K562 (cell line): ENCODE measurements around the gene C2orf81. TPM values are rescaled to one million over a fixed set of nuclear protein-coding genes. Genes with fewer than 3 reads are reported as not detected.
"Not testable (repeated sequence)": the region's sequence is repeated elsewhere in the genome, so short reads cannot be mapped to it uniquely, and the experiment has no call there.

ENCODE experiments used
- ATAC-seq: fragments of 200-7000 bp; cut with Tn5 transposase; 3 replicates; pipeline ENCODE4 v1.9.1; 2020; ENCODE audit warnings: moderate library complexity
- BruUV-seq: library from RNA; stranded (reverse); fragments of 400-500 nt; replicated peaks from 2 replicates; lab custom pipeline; 2021; lab: Mats Ljungman, UMichigan
- CTCF ChIA-PET: fragments of 300-600 bp; formaldehyde crosslinking; extraction: SDS; loops from one replicate; lab custom pipeline; 2021; ENCODE audit warnings: low intra/inter-chr PET ratio; lab: Yijun Ruan, JAX
- POLR2A ChIA-PET: fragments of 300-600, 350-650 bp; sonication (Branson Sonifier 250); formaldehyde crosslinking; extraction: SDS; loops from one replicate; lab custom pipeline; 2021; ENCODE audit warnings: antibody characterized with exemption, inconsistent platforms; lab: Yijun Ruan, JAX
- DNase-seq, 4 experiments: peaks; one replicate each; pipeline versions ENCODE4 v3.0.0 to v3.0.0-alpha.2; 2011 to 2018; ENCODE audit warnings: low spot score in 3 of 4, mixed read lengths in 3 of 4; ENCODE audit errors: extremely low read depth in 1 of 4
- FAIRE-seq: peaks from 2 replicates; lab custom pipeline; 2011; peaks lifted over from hg19 to GRCh38; lab: Jason Lieb, UNC
- H2AFZ ChIP-seq: 2 replicates; pipeline ENCODE4 v1.6.0; 2011; ENCODE audit warnings: low read depth, low read length, control low read depth, inconsistent platforms
- H3K27ac ChIP-seq: fragments of 200-600 bp; 3 replicates; pipeline ENCODE4 v1.8.0; 2011; ENCODE audit warnings: low read depth, mild to moderate bottlenecking, control low read depth, inconsistent platforms, low read length, moderate library complexity, mixed read lengths; ENCODE audit errors: extremely low read depth
- H3K27me3 ChIP-seq, 2 experiments: fragments of 300-600 bp in 1 of 2; 2 replicates in 1 of 2; 3 replicates in 1 of 2; pipeline versions ENCODE4 v1.6.0 to v1.8.0; 2011; ENCODE audit warnings: inconsistent platforms in 2 of 2, low read length in 2 of 2, mild to moderate bottlenecking in 1 of 2, mixed read lengths in 1 of 2, moderate library complexity in 1 of 2; ENCODE audit not compliant: control insufficient read depth in 2 of 2, insufficient read depth in 2 of 2
- H3K36me3 ChIP-seq: fragments of 300-600 bp; 3 replicates; pipeline ENCODE4 v1.8.0; 2011; ENCODE audit warnings: mild to moderate bottlenecking, low read length, inconsistent platforms; ENCODE audit not compliant: control insufficient read depth, insufficient read depth
- H3K4me1 ChIP-seq, 2 experiments: fragments of 200-600 bp in 1 of 2; replicated peaks in 1 of 2; 2 replicates in 1 of 2; 3 replicates in 1 of 2; pipeline versions ENCODE4 v1.5.1 to v1.8.0; 2011; ENCODE audit warnings: inconsistent platforms in 2 of 2, low read length in 2 of 2, mild to moderate bottlenecking in 1 of 2, mixed read lengths in 1 of 2, moderate library complexity in 1 of 2; ENCODE audit not compliant: control insufficient read depth in 2 of 2, insufficient read depth in 2 of 2
- H3K4me2 ChIP-seq: 2 replicates; pipeline ENCODE4 v1.6.1; 2011; ENCODE audit warnings: low read length, control low read depth, inconsistent platforms, mixed read lengths; ENCODE audit not compliant: insufficient read depth
- H3K4me3 ChIP-seq: fragments of 200-600 bp; sonication (generic), shearing (Covaris generic); 2 replicates; pipeline ENCODE4 v1.5.1; 2016; ENCODE audit warnings: control low read depth, inconsistent platforms
- H3K79me2 ChIP-seq: fragments of 200-600 bp; 3 replicates; pipeline ENCODE4 v1.8.0; 2011; ENCODE audit warnings: low read length, inconsistent platforms; ENCODE audit not compliant: control insufficient read depth, insufficient read depth
- H3K9ac ChIP-seq, 2 experiments: 2 replicates each; pipeline versions ENCODE4 v1.6.0 to v1.6.1; 2011; ENCODE audit warnings: low read depth in 2 of 2, low read length in 2 of 2, control low read depth in 1 of 2, inconsistent platforms in 1 of 2, mild to moderate bottlenecking in 1 of 2, mixed read lengths in 1 of 2; ENCODE audit not compliant: insufficient read depth in 1 of 2
- H3K9me1 ChIP-seq: one replicate; pipeline ENCODE4 v1.6.0; 2011; ENCODE audit warnings: inconsistent platforms, mild to moderate bottlenecking, low read length, moderate library complexity; ENCODE audit not compliant: control insufficient read depth, insufficient read depth
- H3K9me3 ChIP-seq: replicated peaks from 2 replicates; pipeline ENCODE4 v1.5.1; 2011; ENCODE audit warnings: low read depth, low read length, inconsistent platforms; ENCODE audit not compliant: control insufficient read depth, insufficient read depth
- H4K20me1 ChIP-seq: replicated peaks from 2 replicates; pipeline ENCODE4 v1.6.1; 2011; ENCODE audit warnings: low read length, inconsistent platforms, mixed read lengths; ENCODE audit not compliant: control insufficient read depth, insufficient read depth
- ADNP ChIP-seq: fragments of 200-800 bp; sonication (Bioruptor generic); IDR thresholded peaks from 2 replicates; pipeline ENCODE4 v1.6.1; 2016; ENCODE audit warnings: missing genetic modification characterization, missing compliant biosample characterization
- GATAD2A ChIP-seq: fragments of 450-650 bp; IDR thresholded peaks from 2 replicates; pipeline ENCODE4 v1.6.1; 2017
- LCOR ChIP-seq: sonication (generic); formaldehyde crosslinking; IDR thresholded peaks from 2 replicates; pipeline ENCODE4 v1.8.0; 2022; ENCODE audit warnings: mild to moderate bottlenecking, missing genetic modification reagents
- SMARCE1 ChIP-seq: fragments of 450-650 bp; IDR thresholded peaks from 2 replicates; pipeline ENCODE4 v1.7.1; 2016; ENCODE audit warnings: mild to moderate bottlenecking
- ZNF23 ChIP-seq: fragments of 250-450 bp; sonication (Bioruptor Pico); IDR thresholded peaks from 2 replicates; pipeline ENCODE4 v1.4.0; 2020; ENCODE audit warnings: mild to moderate bottlenecking
- ZNF253 ChIP-seq: fragments of 250-450 bp; sonication (Bioruptor Pico); conservative IDR thresholded peaks from 2 replicates; pipeline ENCODE4 v1.6.1; 2021; ENCODE audit warnings: mild to moderate bottlenecking
- WGBS: fragments of 100-300 bp; shearing (Covaris generic); methylation state at CpG from one replicate; pipeline ENCODE4 v1.1.6; 2016; ENCODE audit warnings: low coverage, mixed read lengths; ENCODE audit not compliant: insufficient coverage; ENCODE audit errors: missing lambda C conversion rate; 5-methylcytosine and 5-hydroxymethylcytosine counted together
- in situ Hi-C: fragments of 300-500 bp; cut with MboI; formaldehyde crosslinking; loops from 4 replicates; pipeline ENCODE4 v1.15.0; 2018; ENCODE audit warnings: inconsistent platforms, mixed read lengths
- intact Hi-C: fragments of 100-400 bp; cut with micrococcal nuclease; formaldehyde crosslinking; loops from 2 replicates; pipeline ENCODE4 v1.14.2; 2022
- polyA plus RNA-seq, 8 experiments: library from polyadenylated mRNA; depleted of rRNA in 4 of 8; stranded (reverse) in 5 of 8; unstranded in 3 of 8; fragments of >200 nt; fragmentation: Nextera tagmentation in 2 of 8; fragmentation: Illumina TruSeq in 1 of 8; extraction: Ambion mirVana in 2 of 8; extraction: Trizol in 1 of 8; gene quantifications; 2 replicates each; pipeline versions ENCODE4 v1.2.1 to v1.2.3, GENCODE V29; 2011 to 2014; ENCODE audit warnings: inconsistent platforms in 1 of 8, missing spikeins in 1 of 8
- total RNA-seq, 7 experiments: library from RNA; depleted of rRNA in 6 of 7; stranded (reverse); fragments of >200 nt in 6 of 7; fragmentation: Illumina TruSeq in 2 of 7; extraction: Trizol in 2 of 7; gene quantifications; 2 replicates each; pipeline versions ENCODE4 v1.2.1 to v1.2.3, GENCODE V29; 2011 to 2021; ENCODE audit warnings: low replicate concordance in 1 of 7
- TF ChIP-seq, protein P1 (sequence below): IDR thresholded peaks from 3 replicates; pipeline ENCODE4 v1.6.1; 2011; ENCODE audit warnings: borderline replicate concordance, mild to moderate bottlenecking; ENCODE audit not compliant: insufficient read length, insufficient read depth

The C2orf81 gene
- total and polyA plus RNA-seq, 9 of the 15 experiments (the other 6 are each of a cell fraction or from before 2014, with no cell fraction given), result 0.06 TPM; not detected in 8

GRCh38 chr2:74444498-74445318 is 23.3 kb upstream of the C2orf81 start:
- Histone ChIP-seq H3K27ac (no peak overlapping the region), H3K4me3 (no peak overlapping the region), H2AFZ (no peak overlapping the region), H3K4me1 (peaks cover 16 to 30% of the 10 kb centered on the region in 2 experiments; a peak in 4 of 5 replicates), H4K20me1 (no peaks in the 10 kb centered on the region), H3K27me3 (no peaks in the 10 kb centered on the region), H3K4me2 (peak overlapping the region; percentile 36; the same call in 1 of the 2 replicates), H3K36me3 (no peaks in the 10 kb centered on the region), H3K9me3 (no peaks in the 10 kb centered on the region), H3K79me2 (no peaks in the 10 kb centered on the region), H3K9me1 (no peaks in the 10 kb centered on the region), H3K9ac (no peak overlapping the region)
- ChIA-PET POLR2A (interaction anchor here (1.0 kb wide), 1 partner anchor 10 kb away, joined by 4 read pairs; the partner anchor contains the start of gene INO80B), CTCF (no interaction called here)
- BruUV-seq, result no TSS peak
- TF ChIP-seq GATAD2A (no peak), LCOR (0 out of 2 replicates have a peak, but pooled peaks have one; percentile 30), ADNP (tag) (no peak), SMARCE1 (peak; percentile 1; the same call in 1 of the 2 replicates), ZNF253 (no peak), ZNF23 (CRISPR knock-in tag) (no peak)
- TF ChIP-seq, protein P1, sequence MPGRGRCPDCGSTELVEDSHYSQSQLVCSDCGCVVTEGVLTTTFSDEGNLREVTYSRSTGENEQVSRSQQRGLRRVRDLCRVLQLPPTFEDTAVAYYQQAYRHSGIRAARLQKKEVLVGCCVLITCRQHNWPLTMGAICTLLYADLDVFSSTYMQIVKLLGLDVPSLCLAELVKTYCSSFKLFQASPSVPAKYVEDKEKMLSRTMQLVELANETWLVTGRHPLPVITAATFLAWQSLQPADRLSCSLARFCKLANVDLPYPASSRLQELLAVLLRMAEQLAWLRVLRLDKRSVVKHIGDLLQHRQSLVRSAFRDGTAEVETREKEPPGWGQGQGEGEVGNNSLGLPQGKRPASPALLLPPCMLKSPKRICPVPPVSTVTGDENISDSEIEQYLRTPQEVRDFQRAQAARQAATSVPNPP, result no peak
- DNase-seq (no peak), ATAC-seq (no peak), FAIRE-seq (peak; percentile 65)
- intact Hi-C loops, result no loop called here
- in situ Hi-C loops, result no loop called here
- WGBS, result 0% methylated on average over 5 of the region's 5 CpGs

DNA sequence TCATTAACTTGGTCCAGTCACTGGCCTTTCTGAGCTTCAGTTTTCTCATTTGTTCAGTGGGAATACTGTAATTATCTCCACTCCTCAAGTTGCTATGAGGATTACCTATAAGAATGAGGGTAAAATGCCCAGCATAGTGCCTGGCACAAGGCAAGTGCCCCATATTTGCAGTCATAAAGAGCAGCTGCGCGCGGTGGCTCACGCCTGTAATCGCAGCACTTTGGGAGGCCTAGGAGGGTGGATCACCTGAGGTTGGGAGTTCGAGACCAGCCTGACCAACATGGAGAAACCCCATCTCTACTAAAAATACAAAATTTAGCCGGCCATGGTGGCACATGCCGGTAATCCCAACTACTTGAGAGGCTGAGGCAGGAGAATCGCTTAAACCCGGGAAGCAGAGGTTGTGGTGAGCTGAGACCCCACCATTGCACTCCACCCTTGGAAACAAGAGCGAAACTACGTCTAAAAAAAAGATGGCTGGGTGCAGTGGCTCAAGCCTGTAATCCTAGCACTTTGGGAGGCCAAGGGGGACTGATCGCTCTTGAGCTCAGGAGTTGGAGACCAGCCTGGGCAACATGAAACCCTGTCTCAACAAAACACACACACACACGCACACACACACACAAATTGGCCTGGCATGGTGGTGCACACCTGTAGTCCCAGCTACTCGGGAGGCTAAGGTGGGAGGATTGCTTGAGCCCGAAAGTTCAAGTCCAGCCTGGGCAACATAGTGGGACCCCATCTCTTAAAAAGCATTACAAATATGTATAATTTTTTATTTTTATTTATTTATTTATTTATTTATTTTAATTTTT is 21.3 kb upstream of the C2orf81 start:
- H3K9ac ChIP-seq, ATAC-seq, H3K27me3 ChIP-seq, POLR2A ChIA-PET, BruUV-seq, CTCF ChIA-PET, H2AFZ ChIP-seq, H3K79me2 ChIP-seq, H3K9me3 ChIP-seq, H3K4me2 ChIP-seq, H4K20me1 ChIP-seq, H3K4me3 ChIP-seq, DNase-seq, H3K36me3 ChIP-seq, FAIRE-seq, H3K9me1 ChIP-seq, in situ Hi-C loops, intact Hi-C loops, H3K27ac ChIP-seq: not testable (repeated sequence)
- peaks cover 22 to 36% of the 10 kb centered on the region in 2 experiments; a peak in 4 of 5 replicates for H3K4me1 ChIP-seq
- 84% methylated on average over 16 of the region's 16 CpGs for WGBS
